ENCODE results near the gene ZNF394.

The ZNF394 gene

GRCh38 chr7:99490878-99491277, 9.2 kb downstream of the ZNF394 start:
- no peak for DNase-seq

DNA sequence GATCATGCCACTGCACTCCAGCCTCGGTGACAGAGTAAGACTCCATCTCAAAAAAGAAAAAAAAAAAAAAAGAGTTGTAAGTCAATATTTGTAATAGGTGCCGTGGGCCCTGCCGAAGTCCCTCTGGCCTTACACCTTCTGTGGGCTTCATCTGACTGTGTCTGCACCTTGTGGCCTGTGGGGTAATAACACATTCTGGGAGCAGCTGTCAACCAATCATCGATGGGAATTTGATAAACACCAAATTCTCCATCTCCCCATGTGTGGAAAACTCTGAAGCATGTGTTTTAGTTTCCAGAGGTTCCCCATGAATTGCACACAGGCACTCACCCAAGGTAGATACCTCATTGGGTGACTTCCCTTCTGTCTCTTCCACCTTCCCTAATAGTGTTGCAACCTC, 10.8 kb downstream of the ZNF394 start:
- no peak for DNase-seq

GRCh38 chr7:99485094-99485493, 15.0 kb downstream of the ZNF394 start:
- DNase-seq, result no peak

DNA sequence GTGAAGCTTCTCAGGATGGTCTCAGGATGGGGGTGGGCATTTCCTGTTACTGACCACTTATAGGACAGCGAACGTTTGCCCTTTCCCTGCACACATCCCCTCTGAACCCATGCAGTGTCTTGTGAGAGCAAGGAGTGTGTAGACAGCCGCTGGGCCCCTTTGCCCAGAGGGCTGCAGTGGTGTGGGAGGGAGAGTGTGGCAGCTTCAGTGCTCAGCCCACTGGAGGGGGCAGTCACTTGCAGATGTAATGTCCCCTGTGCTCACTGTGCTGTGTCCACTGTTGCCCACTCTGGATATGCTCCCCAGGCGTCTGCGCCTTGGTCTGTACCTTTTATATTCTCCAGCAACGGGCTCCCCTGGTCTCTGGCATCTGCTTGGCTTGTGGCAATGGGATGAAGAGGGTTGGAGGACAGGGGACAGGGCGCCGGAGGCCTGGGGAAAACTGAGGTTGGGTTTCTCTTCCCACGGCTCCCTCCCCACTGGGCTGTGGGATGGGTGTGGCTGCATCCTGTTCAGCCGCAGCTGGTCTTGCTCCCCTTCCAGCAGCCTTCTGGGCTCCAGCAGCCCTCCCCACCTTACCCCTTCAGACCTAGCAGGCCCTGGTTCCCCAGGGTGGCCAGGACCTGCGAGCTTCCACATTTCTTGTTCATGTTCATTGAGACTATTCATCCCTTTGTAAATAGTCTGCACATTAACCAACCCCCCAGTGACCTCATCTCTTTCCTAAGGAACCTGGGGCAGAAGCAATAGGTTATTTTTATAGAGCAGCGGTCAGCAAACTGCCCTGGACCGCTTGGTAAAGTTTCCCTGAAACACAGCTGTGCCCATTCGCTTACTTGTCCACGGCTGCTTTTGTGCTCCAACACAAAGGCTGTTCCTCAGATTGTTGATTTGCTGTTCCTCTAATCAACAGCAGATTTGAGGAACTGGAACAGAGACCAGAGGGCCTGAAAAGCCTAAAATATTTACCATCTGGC, 21.3 kb downstream of the ZNF394 start:
- DNase-seq, result no peak

DNA sequence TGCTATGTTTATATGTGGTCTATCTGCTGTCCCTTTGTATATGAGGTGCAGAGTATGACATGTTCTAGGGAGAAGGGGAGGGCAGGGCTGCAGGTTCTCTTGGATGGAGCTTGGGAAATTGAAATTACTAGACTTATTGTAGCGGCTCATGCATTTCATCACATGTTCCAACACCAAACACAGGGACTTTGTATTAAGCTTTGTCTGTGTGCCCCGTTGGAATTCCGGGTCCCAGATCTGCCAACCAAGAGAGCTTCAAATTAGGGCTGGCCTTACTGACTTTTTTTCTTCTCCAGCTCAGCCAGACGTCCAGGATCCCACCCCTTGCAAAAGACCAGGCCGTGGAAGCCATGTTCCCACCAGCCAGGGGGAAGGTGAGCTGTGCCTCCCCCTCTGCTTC, 24.0 kb downstream of the ZNF394 start:
- DNase-seq, result no peak

DNA sequence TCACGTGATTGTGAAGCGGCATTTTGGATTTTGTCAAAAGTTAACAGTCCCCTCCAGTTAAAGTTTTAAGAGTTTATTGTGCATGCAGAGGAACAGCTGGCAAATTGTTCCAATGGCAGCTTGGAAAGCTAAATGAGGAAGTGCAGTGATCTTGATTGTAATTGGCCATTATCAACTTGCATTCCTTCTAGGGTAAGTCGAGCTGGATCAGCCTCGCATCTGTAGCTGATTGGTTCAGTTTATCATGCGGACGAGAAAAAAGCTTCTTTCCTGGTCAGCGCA, 26.8 kb downstream of the ZNF394 start:
- peak; percentile 68 for DNase-seq

DNA sequence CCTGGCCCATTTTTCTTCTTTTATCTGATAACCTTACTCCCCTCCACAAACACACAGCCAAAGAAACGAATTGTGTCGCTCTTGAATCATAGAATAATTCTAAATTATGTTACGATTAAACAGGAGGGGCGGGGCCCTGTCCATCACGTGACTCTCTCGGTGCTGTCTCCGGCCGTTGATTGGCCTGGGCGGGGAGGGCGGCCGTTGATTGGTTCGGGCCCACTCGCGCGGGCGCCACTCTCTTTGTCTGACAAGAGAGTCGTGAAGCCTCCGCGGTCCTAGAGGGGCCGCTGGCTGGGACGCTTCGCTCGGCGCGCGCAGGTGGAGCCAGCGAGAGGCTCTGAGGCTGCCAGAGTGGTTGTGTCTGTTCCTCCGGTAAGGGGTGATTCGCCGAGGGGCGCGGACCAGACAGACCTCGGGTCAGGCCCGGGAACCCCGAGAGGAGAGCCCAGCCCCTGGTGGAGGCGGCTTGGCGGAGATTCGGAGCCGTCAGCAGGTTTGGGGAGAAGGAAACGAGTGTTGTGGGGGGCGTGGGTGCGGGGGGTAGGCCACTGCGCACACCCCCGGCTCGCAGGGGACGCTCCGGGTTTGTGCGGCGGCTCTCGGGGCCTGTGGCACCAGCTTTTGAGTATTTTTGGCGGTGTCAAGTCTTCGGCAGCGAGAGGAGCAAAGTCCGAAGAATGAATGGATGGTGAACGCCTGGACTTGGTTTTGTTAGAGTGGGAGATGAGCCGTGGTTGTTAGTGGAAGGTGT, 27.3 kb downstream of the ZNF394 start, which contains the start of gene ZNF789:
ZNF789 (plus strand) TSS at position 330 of the 754 bp plus-strand sequence. CDS start 3,567 bp downstream, outside the sequence.
- peak; percentile 97 for DNase-seq

DNA sequence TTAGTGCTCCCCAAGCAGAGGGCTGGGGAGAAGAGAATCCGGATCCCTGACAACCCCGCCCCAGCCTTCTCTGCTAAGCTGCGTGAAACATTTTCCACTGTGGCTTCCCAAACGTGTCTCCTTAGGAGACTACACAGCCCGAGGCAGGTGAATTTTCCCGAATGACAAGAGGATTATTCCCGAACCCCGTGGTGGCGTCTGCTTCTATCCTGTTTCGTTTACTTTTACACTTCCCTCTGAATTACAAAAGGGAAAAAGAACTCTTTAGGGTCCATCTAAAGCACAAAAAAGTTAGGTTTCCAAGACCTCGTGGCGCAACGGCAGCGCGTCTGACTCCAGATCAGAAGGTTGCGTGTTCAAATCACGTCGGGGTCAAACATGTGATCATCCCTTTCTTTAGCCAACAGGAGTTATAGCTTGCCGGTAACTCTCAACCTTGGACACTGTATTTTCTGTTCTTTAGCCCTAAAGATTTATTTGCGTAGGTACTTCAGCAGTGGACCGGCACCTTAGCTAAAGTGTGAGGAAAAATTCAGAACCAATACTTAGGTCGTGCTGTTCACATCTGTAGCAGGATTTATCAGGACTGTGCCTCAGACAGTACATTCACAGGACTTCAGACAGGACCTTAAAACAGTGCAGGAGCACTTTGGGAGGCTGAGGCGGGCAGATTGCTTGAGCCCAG, 30.6 kb downstream of the ZNF394 start:
- DNase-seq, result no peak

DNA sequence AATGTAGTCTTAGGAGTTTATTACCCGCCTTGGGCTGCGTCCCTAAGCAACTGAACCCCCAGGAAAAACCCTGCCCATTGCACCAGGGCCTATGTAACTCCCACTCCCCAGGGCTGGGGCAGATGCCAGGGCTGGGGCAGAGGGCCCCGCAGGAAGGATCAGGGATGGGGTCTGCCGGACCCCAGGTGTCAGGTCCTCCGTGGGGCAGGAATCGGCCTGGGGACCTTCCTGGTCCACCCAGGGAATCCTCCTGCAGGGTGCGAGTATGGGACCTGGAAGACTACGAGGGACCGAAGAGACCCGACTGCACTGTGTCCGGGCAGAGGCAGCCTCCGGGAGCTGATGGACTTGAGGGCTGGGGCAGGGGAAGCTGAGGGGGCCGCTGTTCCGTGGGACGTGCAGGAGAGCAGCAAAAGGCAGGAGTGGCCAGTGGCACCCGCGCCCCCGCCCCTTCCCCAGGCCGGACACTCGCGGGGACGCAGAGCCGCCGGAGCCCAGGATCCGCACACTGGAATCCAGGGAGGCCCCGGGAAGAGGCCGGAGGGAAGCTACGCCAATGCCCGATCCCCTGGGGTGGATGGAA, 31.7 kb downstream of the ZNF394 start:
- DNase-seq, result no peak

DNA sequence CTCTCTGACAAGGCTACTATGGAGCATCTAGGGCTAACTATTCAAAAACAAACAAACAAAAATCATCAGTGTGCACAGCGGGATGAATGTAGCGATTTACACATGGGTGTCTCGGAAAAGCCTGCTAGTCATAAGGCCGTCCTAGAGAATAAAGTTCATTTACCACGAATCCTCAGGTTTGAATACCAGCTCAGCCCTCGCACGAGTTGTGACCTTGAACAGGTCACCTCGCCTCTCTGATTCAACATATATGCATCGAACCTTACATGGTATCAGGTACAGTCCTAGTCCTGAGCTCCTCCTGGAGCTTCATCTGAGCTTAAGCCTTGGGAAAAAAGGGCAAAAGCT, 34.7 kb downstream of the ZNF394 start:
- no peak for DNase-seq

DNA sequence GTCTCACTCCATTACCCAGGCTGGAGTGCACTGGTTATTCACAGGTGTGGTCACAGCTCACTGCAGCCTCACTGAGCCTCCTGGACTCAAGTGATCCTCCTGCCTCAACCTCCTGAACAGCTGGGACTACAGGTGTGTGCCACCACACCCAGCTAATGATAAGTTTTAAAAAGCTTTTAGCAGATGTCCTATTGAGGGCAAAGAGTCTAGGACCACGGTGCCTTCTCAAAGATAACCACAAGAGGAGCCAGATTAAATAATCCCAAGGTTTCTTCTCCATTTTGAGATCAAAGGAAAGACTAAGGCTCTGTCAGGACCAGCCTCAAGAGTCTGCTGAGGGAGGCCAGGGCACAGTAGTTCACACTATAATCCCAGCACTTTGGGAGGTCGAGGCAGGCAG, 38.9 kb downstream of the ZNF394 start:
- no peak for DNase-seq

- no peak for DNase-seq
Observed at GRCh38 chr7:99460651-99461050, 39.4 kb downstream of the ZNF394 start.

GRCh38 chr7:99459087-99459486, 41.0 kb downstream of the ZNF394 start:
- DNase-seq, result peak; percentile 32

- DNase-seq, result no peak
Observed at GRCh38 chr7:99457650-99458493, 42.2 kb downstream of the ZNF394 start.

GRCh38 chr7:99457050-99457649, 42.9 kb downstream of the ZNF394 start:
- no peak for DNase-seq

DNA sequence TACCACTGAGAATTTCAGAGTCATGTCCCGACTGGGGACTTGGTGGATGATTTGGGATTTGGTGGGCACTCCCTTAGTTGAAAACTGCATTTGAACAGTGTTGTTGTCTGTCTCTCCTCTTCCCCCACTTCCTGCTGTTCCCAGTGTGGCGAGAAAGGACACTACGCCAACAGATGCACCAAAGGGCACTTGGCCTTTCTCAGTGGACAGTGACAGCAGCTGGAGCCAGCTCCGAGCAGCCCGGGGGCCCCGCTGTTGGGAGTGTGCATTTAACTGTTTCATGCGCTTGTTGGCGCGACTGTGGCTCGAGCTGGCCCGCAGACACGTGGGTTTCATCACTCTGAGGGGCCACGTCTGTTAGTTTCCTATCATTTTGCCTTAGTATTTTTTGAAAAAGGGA, 43.8 kb downstream of the ZNF394 start:
- DNase-seq, result no peak

DNA sequence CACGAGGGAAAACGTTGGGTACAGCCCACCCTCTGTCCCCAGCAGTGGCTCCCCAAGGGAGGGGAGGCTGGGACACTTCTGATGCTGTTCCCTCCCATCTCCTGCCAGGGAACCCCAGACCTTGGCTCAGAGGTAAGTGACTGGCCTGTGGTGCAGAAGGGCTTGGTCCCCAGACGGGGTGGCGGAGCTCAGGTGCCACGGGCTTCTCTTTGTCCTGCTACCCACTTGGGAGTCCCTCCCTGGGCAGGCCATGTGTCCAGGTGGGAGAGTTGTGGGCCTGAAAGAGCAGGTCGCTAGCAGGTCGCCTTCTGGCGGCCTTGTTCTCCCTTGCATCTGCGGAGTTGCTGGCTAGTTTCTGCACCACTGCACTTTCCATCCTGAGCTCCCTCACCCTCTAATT, 44.2 kb downstream of the ZNF394 start:
- DNase-seq, result no peak

- no peak for DNase-seq
Observed at GRCh38 chr7:99453105-99453504, 47.0 kb downstream of the ZNF394 start.

DNA sequence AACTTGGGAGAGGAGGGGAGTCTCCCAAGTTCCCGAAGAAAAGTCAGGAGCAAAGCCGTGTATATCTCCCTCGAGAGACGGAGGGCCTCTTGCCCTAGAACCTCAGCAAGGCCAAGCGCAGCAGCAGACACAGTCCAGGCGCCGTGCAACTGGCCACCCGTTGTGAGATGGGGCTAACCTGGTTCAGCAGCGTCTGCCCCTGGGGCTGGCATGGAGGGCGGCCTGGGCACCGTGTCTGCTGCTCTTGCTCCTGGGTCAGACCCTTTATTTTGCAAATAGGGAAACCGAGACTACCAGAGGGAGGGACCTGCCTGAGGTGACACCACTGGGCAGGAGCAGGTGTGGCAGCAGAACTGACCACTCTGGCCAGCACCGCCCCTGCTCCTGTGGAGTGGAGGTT, 47.5 kb downstream of the ZNF394 start:
- no peak for DNase-seq

GRCh38 chr7:99451936-99452335, 48.1 kb downstream of the ZNF394 start:
- DNase-seq, result no peak

GRCh38 chr7:99449326-99449725, 50.8 kb downstream of the ZNF394 start:
- no peak for DNase-seq

DNA sequence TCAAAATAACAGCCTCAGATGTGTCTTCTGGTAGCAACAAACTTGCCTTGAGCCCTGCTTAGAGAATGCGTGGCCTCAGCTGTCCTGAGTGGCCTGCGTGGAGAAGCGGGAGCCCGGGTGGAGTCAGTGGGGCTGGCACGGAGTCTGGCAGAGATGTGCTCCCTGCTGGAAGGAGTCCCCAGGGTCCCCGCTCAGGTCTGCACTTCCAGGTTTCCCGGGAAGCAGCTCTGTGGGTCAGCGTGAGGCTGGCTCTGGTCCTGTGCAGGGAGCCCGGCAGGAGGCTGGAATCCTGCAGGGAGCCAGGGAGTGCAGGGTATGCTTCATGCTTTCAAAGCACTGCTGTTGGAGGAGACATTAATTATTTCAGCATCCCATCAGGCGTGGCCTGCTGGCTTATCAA, 51.2 kb downstream of the ZNF394 start:
- DNase-seq, result no peak
